GM12874 (cell line): ENCODE data around the gene ADGRF1.

ENCODE experiments used
- TF ChIP-seq, protein P1 (sequence below): IDR thresholded peaks from 2 replicates; pipeline ENCODE4 v1.5.1; 2011; ENCODE audit warnings: low read depth, mild to moderate bottlenecking, control low read depth, low read length, moderate library complexity; ENCODE audit not compliant: insufficient read depth

The ADGRF1 gene

DNA sequence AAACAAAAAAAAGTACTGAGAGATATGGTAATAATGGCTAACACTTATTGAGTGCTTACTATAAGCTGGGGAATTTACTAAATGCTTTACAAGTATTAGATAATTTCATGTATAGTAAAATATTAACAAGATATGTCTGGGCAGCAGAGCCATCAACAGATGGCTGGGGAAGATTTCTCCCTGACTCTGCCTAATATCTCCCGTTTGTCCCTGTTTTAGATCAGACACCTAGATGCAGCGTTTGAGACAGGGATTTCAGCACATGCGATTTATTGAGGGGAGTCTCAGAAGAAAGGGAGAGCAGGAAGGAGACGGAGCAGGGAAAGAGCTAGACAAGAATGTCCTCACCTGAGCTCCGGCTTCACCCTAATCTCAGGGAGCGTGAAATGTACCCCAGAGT is 36.9 kb upstream of the ADGRF1 start:
- TF ChIP-seq, protein P1, sequence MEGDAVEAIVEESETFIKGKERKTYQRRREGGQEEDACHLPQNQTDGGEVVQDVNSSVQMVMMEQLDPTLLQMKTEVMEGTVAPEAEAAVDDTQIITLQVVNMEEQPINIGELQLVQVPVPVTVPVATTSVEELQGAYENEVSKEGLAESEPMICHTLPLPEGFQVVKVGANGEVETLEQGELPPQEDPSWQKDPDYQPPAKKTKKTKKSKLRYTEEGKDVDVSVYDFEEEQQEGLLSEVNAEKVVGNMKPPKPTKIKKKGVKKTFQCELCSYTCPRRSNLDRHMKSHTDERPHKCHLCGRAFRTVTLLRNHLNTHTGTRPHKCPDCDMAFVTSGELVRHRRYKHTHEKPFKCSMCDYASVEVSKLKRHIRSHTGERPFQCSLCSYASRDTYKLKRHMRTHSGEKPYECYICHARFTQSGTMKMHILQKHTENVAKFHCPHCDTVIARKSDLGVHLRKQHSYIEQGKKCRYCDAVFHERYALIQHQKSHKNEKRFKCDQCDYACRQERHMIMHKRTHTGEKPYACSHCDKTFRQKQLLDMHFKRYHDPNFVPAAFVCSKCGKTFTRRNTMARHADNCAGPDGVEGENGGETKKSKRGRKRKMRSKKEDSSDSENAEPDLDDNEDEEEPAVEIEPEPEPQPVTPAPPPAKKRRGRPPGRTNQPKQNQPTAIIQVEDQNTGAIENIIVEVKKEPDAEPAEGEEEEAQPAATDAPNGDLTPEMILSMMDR, result no peak

DNA sequence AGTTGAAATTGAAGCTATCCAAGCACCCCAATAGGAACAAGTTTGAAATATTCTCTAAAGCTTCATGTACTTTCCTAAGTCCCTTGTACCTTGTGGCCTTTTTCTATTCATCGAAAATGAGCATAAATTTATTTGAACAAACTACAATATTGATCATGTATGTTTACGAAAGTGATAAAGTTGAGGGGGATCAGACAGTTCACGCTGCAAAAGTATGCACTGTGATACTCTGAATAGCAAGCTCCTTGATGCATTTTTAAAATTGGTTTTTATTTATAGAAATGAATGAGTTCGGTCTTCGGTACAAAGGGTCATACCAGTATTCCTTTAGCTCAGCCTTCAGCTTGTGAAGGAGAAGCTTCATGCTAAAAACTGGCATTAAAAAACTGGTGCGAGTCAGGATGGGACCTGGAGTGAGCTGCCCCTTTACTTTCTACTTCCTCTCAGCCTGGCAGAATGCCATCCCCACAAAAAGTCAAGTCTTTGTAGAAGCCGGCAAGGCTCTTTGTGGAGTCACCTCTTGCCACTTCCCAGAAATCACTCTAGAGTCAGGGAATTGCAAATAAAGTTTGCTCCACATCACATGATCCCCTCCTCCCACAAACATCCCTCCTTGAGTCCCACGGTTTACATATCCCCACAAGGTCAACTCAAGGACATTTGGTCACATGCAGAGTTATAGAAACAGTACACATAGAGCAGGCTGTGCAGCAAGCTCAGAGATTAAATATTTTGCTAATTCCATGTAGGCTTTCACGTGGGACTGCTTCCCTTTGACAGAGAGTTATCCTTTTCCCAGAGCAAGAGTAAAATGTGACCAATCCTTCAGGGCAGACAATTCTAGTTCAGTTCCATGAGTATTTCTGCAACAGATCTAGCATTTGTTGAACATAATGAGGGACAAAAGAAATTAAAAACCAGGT is 34.6 kb upstream of the ADGRF1 start:
- TF ChIP-seq, protein P1, result no peak

DNA sequence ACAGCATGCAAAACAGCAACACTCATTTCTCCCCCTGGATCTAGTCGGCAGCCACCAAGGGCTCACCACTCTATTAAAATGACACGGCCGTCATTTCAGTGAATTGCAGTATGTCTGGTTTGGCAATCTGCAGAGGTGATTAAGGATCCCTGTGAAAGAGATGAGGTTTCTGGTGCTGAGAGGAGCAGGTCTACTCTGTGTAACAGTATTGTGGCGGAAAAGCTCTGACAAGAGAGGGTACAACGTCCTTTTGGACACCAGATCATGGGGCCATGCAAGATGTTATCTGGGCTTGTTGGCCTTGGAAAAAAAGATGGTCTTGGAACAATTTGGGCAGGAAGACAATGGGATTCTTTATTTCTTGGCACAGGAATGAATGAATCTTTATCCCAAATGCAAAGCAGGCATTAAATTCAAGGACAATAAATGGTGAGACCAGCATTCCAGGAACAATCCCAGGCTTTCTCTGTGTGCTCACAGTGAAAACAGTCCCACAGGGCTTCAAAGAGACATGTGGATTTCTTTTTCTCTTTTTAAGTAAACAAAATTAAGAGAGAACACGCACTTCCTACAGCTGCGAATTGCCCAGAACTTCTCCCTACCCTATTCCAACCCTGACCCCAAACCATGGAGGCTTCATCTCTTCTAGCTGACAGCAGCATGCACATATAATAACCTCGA is 33.7 kb upstream of the ADGRF1 start:
- TF ChIP-seq, protein P1, result no peak

DNA sequence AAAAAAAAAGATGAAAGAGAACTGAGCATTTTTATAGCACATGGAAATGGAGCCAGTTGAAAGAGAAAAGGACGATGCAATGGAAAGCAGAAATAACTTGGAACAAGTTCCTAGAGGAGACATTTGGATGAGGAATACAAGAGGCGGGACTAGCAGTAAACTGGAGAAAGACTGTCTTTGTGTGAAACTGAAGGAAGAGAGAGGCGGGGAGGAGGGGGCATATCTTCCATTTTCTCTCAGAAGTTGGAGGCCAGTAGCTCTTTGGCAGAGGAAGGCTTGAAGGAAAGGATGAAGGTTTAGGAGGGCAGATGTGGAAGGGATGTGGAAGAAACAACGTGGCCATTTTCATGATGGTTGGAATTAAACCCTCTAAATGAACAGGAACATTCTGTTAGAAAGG is 33.0 kb upstream of the ADGRF1 start:
- TF ChIP-seq, protein P1, result no peak

DNA sequence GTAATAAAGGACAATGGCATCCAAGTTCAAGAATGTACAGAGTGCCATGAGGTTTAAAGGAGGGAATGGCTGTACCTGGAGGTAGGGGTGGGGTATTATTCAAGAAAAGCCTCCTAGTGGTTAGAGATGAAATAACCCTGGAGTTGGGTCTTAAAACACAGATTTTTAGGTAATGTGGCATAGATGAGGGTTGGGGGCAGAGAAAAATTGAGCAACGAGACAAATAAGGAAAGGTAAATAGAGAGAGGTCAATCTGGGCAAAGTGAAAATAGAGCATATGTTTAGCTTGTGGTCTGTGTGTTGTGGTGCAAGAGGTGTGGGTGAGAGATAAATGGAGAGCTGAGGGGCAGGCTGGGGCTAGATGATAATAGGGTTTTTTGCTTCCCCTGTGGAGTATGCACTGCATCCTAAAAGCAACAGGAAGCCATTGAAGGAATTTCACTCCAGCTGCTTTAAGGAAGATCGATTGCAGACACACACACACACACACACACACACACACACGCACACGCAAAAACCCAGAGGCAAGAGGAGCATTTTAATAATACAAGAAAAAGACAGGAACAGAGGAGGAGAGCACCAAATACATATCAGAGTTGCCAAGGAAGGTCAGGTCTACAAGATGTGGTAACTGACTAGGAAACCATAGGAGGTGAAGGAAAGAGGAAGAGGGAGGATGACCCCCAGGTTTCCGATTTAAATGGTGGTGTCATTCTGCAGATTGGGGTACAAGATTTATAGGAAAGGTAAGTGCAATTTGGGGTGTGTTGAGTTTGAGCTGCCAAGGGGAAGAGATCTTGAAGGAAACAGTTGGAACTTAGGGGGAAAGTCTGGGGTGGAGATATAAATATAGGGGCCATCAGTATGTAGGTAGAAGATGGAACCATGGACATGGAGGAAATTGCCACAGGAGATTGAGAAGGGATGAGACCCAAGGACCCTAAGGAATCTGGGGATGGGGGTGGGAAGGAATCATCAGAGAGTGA is 31.3 kb upstream of the ADGRF1 start:
- TF ChIP-seq, protein P1, result peak; percentile 23; the same call in 1 of the 2 replicates

DNA sequence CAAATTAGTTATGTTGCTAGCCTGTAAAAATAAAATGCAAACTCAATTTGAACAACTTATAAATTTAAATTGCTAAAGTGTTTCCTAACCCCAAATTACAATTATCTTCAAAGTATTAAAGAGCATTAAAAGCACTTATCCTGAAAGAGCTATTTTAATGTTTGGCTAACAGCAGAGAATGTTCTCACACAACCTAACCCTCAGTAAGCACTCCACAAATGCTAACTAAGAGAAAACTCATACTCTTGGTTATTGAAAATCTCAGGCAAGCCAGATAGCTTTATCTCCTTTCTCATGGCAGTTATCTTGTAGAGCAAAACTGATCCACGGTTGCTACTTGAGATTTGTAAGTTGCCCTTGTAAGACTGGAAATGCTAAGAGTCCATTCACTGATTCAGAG is 30.5 kb upstream of the ADGRF1 start:
- TF ChIP-seq, protein P1, result no peak
